Skin of body (tissue), 3 donors: ENCODE results near the gene ZNF616. TPM values are rescaled to one million over a fixed set of nuclear protein-coding genes. Genes with fewer than 3 reads are reported as not detected.
"Not testable (repeated sequence)": the region's sequence is repeated elsewhere in the genome, so short reads cannot be mapped to it uniquely, and the experiment has no call there.

Experiments
- DNase-seq: peaks from one replicate; lab custom pipeline; 2025; lab: John Stamatoyannopoulos, UW
- small RNA-seq: library from RNA; depleted of rRNA; stranded (forward); fragments of <200 nt; gene quantifications from one replicate; pipeline ENCODE3, GENCODE V24; 2014; ENCODE audit warnings: low replicate concordance
- total RNA-seq: library from RNA; depleted of rRNA; stranded (reverse); fragments of >200 nt; gene quantifications from one replicate; pipeline ENCODE4 v1.2.3, GENCODE V29; 2014

Gene ZNF616
- total RNA-seq, 1 donor from 2014 or later: 12.9 TPM

DNA sequence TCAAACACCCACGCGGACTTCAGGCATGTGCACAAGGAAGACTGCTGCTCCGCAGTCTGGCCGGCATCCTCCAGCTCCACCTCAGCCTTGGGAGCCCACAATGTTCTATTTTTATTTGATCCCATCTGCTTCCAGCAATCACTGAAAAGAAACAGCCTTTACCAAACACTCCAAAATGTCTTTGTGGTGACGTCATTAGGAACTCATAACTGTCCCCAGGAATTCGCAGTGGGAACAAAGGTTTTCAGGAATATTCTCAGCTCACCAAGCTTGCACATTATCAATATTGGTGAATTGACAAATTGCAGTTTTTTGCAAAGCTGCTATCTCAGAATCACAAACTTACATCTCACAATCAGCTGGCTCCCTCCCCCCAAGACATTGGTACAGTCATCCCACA is 29.0 kb downstream of the ZNF616 start:
- DNase-seq: no peak

DNA sequence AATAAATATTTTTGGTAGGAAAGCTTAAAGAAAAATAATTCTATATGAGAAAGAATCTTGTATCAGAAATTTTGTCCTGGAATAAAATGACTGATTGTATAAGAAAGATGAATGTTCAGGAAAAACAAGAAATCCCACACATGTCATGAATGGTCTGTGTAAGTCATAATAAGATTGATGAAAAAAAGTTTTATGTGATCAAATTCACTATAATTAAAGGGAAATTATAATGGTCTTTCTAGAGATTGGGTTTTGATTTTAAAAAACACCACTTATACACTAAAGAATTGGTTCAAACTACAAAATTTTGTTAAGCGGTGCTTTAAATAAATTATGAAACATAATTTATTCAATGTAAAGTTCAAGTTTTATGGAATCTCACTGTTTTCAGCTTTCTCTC is 37.0 kb downstream of the ZNF616 start:
- no peak for DNase-seq

DNA sequence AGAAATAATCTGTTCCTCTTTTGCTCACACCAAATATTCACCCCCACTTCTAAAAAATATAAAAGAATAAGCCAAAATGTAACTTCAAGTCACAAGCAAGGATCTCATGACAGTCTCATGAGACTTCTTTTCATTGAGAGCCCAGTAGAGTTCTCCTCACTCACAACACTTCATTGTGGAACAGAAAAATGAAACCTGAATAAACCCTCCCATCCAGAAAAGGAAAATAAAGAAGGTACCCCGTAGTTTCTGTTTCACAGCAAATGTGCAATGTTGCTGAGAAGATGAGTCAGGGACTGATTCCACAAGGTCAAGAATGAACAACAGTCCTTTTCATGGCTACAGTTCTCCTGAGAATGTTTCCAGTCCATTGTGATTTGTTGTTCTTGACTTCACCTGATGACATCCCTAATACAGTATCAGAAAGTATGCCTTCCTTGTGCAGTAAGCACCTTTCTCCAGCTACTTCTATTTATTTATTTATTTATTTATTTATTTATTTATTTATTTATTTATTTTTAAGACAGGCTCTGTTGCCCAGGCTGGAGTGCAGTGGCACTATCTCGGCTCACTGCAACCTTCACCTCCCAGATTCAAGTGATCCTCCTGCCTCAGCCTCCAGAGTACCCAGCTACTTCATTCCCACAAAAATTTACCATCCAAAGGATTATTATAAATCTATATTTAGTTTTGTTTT is 37.7 kb downstream of the ZNF616 start:
- DNase-seq: no peak

DNA sequence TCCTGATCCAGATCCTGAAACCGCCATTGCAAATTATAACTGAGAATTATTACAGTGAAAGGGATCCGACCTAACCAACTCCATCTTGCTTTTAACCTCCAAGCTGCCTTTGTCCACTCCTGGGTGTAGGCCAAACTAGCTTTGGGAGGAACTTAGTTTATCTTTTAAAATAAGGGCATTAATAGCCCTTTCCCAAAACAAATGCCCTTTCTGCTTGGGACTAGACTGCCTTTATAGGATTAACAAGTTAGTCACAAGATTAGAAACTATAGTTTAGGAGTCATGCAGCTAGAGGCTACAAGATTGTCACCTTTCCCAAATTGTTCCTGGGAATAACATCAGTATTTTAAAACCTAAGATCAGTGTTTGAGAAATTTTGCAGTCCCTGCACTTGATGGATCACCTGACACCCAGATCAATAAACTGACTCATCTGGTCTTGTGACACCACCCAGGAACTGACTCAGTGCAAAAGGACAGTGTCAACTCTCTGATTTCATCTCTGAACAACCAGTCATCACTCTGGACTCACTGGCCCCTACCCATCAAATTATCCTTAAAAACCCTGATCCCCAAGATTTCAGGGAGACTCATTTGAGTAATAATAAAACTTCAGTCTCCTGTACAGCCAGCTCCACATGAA is 40.1 kb downstream of the ZNF616 start:
- no peak for DNase-seq

DNA sequence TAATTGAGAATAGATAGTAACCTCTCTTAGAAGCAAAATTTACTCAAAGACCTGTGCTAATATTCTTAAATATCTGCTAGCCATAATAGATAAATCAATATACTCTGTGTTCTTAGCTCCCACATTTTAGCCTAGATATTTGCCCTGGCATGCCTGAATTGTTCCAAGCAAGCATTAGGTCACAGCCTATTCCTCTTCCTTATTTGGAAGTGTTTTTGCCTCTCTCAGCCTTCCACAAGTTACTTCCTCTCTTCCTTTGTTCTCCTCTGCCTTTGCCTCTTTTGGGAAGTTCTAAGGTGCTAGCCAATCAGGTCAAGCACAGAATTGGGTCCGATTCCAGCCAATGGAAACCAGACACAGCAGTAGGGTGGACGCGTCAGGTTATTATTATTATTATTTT is 43.3 kb downstream of the ZNF616 start:
- DNase-seq: not testable (repeated sequence)

DNA sequence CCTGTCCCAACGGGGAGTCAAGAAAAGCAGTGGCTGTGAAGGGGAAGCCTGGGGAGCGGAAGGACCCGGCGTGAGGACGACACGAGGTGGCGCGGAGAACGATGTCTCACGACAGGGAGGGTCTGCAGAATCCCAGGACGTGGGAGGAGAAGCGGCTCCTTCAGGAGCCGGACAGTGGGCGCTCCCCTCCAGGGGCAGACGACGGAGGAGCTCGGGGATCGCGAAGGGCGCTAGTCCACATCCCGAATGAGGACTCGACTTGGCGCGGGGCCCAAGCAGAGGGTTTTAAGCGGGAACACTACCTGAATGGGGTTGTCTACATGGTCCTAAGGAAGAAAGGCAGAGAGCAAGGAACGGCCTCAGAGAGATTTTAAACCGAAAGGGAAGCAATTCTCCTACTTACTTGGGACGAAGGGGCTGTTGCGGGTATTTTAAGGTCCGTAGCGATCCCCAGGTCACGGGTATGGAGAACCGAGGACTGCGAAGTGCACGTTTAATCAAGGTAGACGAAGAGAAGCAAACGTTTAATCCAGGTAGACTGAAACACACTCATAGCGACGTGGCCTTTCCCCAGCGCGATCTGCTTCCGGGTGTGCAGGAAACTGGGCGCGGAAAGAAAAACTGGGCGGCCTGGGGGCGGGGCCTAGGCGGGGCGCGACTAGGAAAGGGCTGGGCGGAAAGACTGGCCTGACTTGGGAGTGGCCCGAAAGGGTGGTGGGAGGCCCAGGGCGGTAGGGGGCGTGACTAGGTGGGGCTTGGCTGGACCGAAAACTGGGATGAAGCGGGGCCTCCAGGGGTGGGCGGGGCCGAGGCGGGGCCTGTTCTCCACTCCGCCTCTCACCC is 44.3 kb downstream of the ZNF616 start, which contains the start of gene ZNF841:
ZNF841 (minus strand) TSS at position 594 of the 843 bp plus-strand sequence. CDS start 10,964 bp downstream, outside the sequence.
- peak; percentile 88 for DNase-seq

DNA sequence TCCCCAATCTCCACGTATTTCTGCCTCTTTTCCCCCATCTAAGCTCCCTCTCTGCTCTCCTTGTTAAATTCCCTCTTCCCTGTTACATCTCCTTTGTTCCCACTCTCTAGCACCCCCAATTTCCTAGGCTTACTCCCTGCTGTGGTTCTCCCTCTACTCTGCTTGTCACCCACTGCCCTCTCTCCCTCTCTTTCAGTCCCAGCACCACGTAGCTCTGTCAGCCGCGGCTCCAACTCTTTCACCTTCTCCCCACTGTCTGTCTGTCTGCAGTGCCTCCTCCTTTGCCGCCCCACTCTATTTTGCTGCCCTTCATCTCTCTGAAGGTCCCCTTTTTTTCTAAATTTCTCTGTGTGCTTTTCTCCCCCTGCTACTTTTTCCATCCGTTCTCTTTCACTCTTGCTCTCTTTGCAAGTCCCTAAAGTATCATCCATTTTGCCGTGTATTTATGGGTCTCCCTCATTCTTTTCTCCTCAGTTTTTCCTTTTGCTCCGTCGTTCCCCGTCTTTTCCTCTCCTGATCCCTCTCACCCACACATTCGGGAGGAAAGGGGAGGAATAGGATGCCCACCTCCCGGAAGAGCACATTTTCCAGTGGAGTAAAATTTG is 45.1 kb downstream of the ZNF616 start:
- DNase-seq: no peak

DNA sequence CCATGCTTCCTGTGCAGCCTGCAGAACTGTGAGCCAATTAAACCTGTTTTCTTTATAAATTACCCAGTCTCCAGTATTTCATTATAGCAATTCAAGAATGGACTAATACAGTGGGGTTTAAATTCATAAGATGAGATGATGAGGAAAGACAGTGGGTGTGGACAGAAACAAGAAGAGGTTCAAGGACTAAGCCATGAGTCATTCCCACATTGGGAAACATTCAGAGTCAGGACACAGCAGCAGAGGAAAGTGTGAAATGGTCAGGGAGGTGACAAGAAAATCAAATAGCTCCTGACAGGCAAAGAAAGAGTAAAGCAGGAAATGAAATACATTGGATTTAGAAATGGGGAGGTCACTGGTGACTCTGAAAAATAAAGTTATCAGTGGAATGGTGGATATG is 53.3 kb downstream of the ZNF616 start:
- DNase-seq: no peak

DNA sequence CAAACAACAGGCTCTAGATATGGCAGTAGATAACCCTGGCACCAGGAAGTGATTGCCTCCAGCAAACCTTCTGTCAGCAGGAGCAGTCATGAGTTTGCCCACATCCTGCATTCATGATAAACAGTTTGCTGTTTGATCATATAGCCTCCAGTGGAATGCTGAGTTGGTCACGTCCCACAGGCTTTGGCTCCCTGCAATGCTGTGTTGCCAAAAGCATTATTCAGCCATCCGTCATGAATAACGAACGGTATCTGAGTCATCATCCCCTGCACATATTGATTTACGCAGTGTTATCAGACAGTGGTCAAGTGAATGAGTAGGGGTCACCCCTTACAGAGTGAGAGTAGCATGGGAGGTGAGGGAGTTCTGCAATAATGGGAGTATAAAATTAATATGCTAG is 69.2 kb downstream of the ZNF616 start:
- DNase-seq: no peak

DNA sequence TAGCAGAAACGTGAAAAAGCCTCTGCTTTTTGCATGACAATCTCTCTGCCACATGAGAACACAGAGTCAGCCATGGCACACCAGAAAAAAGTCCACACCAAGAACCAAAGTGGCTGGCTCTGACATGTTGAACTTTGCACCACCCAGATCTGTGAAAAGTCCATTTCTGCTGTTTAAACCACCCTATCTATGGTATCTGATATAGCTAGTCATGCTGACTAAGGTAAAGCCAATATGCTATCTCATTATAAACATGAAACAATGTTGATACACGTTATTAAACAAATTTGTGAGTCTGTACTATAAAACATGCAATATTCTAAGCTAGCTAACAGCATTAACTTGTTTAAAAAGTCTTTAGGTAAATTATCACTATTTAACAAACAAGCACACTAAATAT is 70.1 kb downstream of the ZNF616 start:
- DNase-seq: no peak

DNA sequence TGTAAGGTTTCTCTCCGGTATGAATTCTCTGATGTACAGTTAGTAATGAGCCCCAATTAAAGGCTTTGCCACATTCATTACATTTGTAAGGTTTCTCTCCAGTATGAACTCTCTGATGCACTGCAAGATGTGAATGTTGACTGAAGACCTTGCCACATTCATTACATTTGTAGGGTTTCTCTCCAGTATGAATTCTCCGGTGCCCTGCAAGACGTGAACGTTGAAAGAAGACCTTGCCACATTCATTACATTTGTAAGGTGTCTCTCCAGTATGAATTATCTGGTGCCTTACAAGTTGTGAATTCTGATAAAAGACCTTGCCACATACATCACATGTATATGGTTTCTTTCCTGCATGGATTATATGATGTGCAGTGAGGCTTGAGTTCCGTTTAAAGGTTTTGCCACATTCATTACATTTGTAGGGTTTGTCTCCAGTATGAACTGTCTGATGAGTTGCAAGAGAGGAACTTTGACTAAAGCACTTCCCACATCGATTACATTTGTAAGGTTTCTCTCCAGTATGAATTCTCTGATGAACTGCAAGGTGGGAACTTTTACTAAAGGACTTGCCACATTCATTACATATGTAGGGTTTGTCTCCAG is 73.4 kb downstream of the ZNF616 start:
- no peak for DNase-seq

DNA sequence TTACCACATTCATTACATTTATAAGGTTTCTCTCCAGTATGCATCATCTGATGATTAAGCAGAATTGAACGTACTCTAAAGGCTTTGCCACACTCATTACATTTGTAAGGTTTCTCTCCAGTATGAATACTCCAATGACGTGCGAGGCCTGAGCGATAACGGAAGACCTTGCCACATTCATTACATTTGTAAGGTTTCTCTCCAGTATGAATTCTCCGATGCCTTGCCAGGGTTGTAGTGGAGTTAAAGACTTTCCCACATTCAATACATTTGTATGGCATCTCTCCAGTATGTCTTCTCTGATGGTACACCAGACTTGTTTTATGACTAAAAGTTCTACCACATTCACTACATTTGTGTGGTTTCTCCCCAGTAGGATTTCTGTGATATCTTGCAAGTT is 74.3 kb downstream of the ZNF616 start:
- no peak for DNase-seq

Small RNA genes within 50 kb of the gene (small RNA-seq; reads per million reads assigned to genes)
- gene RPL37P23: not detected

Other genes starting within 250 kb of the ZNF616 start
- gene ZNF649, start 234.9 kb downstream of the ZNF616 start, total RNA-seq: 21.1 TPM
- 5.6 TPM for gene ZNF613, start 212.5 kb downstream of the ZNF616 start, total RNA-seq
- gene ZNF350, start 153.1 kb downstream of the ZNF616 start, total RNA-seq: 11.5 TPM
- 16.2 TPM for gene ZNF615, start 131.7 kb downstream of the ZNF616 start, total RNA-seq
- 10.4 TPM for gene ZNF614, start 111.6 kb downstream of the ZNF616 start, total RNA-seq
- gene ZNF432, start 91.1 kb downstream of the ZNF616 start, total RNA-seq: 15.5 TPM
- 29.5 TPM for gene ZNF841, start 44.2 kb downstream of the ZNF616 start, total RNA-seq
- gene ZNF836, start 31.7 kb upstream of the ZNF616 start, total RNA-seq: 14.0 TPM
- gene PPP2R1A, start 50.1 kb upstream of the ZNF616 start, total RNA-seq: 53.9 TPM
- gene ZNF766, start 129.6 kb upstream of the ZNF616 start, total RNA-seq: 16.9 TPM
- gene ZNF480, start 157.2 kb upstream of the ZNF616 start, total RNA-seq: 5.1 TPM
- 2.6 TPM for gene ZNF610, start 196.3 kb upstream of the ZNF616 start, total RNA-seq
- 27.2 TPM for gene ZNF880, start 230.0 kb upstream of the ZNF616 start, total RNA-seq